ENCODE measurements around the gene LENEP.

The LENEP gene, protein sequence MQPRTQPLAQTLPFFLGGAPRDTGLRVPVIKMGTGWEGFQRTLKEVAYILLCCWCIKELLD

DNA sequence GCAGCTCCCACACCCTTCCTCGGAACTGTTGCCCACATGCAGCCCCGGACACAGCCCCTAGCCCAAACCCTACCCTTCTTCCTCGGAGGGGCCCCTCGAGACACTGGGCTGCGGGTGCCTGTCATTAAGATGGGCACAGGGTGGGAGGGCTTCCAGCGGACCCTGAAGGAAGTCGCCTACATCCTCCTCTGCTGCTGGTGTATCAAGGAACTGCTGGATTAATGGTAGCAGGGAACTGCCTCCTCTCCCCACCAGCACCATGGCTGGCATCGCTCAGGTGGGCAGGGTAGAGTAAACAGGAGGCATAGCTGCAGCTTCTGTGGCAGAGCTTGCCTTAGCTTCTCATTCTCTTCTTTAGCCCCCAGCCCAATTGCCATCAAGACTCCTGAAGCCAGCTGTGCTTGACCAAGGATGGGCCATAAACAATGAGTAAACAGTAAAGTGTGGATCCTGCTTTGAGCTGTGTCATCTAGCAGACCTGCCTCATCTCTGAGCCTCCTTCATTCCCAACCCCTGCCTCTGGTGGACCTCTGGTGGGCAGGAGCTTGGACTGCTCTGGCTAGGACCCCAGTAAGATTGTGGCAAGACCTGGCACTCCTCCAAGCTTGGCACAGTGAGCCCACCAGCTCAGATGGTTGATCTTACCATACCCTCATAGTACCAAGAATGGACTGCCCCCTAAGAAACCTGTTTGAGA lies at the start of gene LENEP:
TSS of gene LENEP (plus strand) at position 15 of the 697 bp plus-strand sequence. CDS start at position 37, 22 bp downstream.
- no peak for DNase-seq (ENCODE audit: low read depth)

DNA sequence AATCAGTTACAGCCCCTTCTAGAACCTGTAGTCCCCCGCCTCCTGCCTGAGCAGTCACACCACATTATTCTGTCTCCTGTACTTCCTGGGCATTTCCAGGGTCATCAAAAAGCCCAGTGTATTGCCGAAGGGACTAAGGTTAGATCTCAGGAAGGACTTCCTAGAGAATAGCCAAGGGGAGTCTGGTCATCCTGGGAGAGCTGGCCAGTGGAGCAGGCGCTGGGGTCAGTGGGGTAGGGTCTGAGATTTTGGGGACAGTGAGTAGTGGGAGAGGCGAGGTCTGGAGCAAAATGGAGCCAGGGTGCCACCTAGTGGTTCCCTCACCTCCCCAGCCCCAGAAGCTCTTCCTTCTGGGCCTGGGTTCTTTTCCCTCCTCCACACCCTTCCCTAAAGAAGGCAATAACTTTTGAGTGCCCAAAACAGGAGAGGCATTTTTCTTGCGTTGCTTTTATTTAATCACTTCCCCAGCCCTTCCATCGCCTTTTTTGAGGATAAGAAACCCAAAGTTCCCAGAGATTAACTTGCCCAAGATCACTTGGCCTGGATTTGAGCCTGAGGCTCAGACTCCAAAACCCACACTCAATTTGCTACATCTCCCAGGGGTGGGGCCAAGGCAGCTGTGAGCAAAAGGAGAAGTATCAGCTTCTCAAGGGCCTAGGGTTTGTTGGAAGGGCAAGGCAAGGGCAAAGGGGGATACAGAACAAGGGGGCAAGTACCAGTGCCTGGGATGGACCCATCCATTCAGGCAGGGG lies 49.6 kb upstream of the LENEP start:
- DNase-seq (ENCODE audit: low read depth): no peak

DNA sequence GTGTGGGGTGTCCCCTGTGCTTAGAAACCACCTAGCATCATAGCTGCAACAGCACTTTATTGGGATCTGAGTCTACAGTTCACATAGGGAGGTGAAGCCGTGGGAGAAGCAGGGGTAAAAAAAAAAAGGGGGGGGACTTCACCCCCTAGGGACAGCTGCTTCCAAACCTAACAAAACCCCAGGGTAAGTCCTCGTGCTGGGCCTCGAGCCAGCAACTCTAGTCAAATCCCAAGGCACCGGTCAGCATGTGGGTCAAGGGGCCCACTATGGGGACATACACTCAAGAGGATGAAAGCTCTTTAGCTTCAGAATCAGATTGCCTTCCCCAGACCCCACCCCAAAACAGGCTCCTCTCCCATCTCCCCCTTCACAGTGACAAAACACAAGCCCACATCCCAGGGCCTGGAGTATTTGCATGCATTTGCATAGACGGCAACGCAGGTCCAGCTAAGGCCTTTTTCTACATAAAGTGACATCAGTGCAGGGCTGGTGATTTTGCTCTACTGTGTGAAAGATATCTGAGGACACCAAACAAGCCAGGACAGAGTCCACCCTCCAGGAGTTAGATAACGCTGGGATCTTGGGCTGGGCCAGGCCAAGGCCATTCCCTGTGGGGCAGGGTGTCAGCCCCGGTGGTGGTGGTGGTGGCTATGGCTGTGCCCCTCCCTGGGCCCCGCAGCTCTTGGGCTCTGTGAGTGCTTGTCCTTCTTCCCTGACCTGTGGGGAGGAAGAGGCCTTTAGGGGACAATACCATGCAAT lies 48.8 kb upstream of the LENEP start:
- DNase-seq (ENCODE audit: low read depth): no peak

DNA sequence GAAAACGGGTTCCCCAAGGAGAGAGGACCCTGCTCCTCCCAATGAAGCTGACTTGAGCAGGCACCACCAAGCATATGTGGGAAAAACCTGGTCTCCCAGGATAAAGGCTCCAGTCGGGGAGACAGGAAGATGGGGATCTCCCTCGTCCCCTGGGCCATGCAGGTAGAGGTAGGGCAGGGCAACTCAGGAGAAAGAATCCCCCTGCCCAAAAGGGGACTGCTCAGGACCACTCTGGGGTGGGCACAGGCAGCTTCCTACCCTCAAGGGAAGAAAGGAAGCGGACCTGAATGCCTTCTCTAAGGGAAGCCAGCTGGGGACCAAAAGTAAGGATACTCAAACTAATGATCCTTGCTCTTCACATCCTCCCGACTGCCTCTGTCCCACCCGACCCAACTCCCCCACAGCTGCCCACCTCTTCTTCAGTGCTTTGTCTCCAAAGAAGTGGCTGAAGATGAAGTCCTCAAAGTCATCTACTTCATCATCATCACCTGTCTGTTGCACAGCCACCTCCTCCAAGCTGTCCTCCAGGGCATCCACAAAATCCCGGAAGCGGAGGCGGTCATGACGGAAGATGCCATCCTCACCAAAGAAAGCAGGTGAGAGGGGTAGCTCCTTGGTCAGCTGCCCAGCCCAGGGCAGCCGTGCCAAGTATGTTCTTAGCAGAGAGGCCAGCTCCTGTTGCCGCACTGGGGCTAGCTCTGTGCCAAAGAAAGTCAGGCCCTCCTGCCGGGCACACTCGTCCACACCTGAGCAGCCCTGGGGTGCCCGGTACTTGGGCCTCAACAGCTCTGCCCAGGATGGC lies 48.0 kb upstream of the LENEP start:
- DNase-seq (ENCODE audit: low read depth): no peak

DNA sequence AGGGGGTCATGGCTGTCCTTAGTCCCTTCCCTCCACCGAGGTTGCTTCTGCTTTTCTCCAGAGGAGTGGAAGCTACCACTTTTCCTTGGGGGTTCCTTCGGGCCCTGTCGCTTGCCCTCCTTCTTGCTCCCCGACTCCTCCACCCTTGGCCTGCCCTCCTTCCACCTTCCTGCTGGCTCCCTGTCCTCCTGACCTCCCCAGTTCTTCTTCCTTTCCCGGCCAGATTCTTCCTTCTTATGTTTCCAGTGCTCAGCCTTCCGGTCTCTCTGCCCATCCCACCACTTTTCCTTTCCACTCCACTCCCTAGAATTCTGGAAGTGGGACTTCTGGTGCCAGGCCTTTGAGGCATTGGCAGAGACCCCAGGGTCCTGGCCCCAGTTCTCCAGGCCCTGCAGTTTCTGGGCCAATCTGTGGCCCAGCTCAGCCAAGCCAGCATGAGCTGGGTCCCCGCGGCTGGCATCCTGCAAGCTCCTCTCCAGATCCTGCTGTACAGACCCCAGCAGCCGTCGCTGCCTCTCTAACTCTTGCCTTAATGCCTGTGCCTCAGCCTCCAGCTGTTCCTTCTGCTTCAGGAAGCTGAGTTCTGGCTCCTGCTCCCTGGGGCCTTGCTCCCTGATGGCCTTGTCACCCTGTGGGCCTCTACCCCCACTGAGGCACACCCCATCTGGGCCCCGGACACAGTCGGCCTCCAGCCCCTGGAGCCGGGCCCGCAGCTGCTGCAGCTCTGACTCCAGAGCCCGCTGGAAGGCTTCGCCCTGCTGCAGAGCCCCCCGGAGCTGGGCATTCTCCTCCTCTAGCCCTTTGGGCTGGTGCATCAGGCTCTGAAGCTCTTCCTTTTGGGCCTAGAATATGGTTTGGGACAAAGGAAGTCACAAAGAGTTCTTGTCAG lies 47.2 kb upstream of the LENEP start:
- DNase-seq (ENCODE audit: low read depth): no peak

DNA sequence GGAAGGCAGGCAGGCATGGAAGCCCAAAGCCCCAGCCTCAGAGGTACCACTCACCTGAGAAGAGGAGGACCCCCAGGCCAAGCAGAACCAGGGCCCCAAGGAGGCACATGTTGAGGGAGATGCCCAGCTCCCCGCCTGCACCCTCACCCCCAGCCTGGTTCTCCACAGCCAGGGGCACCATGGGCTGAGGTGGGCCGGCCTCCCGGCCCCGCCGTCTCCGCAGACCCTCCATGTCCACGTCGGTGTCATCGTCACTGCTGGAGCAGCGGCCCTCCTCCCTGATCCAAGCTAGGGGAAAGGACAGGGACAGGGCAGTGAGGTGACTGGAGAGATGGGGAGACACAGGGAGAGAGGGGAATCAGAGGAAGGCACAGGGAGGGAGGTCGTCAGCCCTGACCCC lies 45.3 kb upstream of the LENEP start:
- no peak for DNase-seq (ENCODE audit: low read depth)

DNA sequence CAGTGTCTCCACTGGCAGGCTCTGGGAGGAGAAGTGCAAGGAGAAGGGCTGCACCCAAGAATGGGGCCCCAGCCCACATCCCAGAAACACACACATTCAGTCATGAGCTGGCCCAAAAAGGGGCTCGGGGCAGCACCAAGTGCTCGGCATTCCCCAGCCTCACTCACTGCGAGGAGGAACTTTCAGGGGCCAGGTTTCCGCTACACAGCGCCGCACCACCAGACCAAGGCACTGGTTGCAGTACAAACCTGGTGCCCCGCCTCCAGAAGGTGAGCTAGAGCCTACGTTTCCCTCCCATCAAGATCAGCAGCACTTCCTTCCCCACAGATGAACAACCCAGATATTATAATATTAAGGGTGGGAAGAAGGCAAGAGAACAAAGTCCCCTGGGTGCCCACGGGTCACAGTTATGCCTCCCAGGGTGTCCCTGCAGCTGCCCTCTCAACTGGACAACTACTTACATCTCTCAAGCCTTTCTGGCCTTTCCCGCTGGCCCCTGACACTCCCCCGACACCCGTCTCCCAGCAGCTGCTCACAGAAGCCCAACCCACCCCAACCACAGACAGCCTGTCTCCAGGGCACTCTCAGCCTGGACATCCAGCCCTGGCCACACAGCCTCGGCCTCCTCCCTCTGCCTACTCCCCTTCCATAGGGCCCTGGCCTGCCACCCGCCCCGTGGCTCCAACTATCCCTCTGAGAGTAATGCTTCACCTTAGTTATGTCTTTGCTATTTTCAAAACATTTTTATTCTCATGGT lies 41.3 kb upstream of the LENEP start:
- DNase-seq (ENCODE audit: low read depth): peak; percentile 44

DNA sequence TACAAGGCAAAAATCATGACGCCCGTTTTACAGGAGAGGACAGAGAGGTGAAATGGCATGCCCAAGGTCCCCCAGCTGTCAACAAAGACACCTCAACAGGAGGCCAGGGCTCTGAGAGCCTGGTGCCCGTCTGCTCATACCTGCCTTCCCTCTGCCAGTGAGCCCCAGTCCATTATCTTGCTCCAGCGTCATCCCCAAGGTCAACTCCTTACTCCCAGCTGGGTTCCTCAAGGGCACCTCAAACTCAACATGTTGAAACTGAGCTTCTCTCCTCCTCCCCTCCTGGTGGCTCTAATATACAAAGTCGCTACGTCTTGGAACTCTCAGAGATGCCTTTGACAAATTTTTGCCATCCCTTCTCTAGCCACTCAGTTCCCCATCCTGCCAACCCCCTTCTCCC lies 40.7 kb upstream of the LENEP start:
- no peak for DNase-seq (ENCODE audit: low read depth)

DNA sequence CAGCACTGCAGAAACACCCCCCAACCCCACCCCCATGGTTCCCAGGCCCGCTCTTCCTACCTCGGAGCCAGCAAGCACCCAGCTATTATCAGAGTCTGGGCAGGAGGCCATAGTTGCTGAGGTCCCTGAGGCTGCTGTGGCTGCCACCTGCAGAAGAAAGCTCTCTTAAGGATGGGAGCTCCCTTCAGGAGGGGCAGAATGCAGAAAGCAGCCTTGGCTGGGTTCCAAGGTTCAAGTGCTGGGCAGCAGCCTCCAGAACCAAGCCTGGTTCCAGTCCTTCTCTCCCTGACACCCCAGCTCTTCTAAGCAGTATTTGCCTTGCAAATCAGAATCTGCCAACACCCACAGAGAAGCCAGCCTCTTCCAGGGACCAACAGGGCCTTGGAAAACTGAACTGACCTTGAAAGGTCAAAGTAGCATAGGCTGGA lies 39.8 kb upstream of the LENEP start:
- DNase-seq (ENCODE audit: low read depth): no peak

DNA sequence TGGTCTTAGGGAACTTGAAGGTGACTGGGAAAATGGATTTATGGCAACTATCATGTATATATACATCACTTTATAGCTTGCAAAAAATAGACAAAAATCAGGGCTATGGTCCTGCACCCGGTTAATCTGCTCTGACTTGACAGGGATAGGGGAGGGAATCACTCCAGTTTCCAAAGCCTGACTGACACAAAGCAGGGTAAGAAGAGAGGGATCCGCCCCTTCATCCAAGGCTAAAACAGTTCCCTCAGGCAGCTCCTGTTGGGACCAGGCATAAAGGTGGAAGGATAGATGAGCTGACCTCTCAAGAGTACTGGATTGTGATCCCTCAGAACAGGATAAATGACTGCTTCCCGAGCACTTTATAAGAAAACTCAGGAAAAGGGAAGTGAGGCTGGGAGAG lies 38.8 kb upstream of the LENEP start:
- no peak for DNase-seq (ENCODE audit: low read depth)

DNA sequence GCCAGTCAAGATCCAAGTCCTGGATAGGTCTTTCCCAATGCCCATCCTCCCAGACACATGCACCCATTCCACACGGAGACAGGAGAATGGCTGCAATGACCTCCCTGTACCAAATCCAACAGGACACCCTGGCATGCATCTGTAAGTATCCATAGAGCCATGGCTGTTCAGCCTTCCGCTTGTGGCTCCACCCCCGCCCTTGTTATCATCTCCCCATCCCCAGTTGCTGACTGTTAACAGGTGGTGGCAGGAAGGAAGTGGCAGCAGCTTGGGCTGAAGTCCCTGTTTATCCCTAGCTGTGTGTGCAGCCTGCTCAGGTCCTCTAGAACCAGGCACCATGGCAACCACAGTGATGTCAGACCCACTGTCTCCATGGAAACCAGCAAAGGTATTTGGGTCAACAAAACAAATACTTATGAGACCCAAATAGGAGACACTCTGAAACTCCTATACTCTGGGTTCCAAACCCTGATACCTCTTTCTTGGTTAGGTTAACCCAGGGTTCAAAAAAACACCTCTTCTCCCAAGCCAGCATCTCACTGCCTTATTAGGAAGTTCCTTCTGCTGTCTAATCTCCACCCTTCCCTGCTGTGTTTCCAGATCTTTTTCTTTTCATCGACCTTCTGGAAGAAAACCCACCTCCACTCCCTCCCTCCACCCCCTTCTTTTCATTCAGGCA lies 38.2 kb upstream of the LENEP start:
- DNase-seq (ENCODE audit: low read depth): peak; percentile 83

DNA sequence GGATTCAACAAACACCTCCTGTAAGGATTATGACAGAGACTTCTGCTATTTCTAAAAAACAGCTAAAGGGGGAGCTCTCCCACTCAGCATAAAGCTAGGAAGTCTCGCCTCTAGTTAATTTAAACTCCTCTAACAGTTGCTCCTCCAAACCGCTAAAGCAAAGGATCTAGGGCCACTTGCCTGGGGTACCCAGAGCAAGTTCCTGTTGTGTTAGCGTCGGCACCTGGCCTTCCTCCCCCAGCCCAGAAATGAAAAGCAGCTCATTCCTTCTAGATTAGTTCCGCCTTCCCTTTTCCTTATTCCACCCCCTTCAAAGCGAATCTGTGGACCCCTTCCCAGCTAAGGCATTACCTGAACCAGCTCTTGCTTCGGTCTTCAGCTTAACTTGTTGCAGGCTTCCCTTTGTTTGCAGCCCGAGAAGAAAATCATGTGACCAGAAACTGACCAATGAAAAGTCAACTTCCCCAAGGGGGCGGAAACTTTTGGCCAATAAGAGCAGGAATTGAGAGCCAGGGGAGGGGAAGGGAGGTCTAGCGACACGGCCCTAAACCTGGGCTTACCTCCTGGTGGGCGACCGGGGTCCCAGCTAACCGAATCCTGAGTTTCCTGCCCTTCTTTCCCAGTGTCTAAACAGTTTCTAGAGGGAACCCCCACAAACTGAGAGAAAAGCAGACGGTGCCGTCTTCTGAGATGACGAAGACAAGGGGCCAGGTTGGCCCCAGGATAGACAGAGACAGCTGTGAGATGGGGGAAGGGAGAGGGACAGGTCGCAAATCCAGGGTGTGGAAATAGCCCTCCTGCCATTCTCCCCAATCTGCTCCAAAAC lies 37.5 kb upstream of the LENEP start, which contains the start of gene PBXIP1:
TSS of gene PBXIP1 (minus strand) at position 382 of the 826 bp plus-strand sequence. CDS start 2,378 bp downstream, outside the sequence.
- peak; percentile 65 for DNase-seq (ENCODE audit: low read depth)

DNA sequence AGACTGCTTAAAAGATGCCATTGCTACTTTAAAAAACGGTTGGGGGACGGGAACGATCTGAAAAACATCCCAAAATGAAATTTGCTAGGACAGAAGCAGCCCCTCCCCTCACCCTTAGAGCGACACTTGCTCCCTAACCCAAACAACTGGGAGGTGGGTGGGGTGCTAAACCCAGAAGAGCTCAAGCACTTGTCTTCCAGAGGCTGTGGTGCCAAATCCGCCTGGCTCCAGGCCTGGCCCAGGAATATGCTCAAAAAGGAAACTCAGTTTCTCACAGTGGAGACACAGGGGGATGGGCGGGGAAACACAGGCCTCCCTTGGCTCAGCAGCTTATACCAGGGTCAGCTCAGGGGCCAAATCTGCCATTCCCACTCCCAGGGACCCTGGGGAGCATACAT lies 36.8 kb upstream of the LENEP start:
- DNase-seq (ENCODE audit: low read depth): no peak

DNA sequence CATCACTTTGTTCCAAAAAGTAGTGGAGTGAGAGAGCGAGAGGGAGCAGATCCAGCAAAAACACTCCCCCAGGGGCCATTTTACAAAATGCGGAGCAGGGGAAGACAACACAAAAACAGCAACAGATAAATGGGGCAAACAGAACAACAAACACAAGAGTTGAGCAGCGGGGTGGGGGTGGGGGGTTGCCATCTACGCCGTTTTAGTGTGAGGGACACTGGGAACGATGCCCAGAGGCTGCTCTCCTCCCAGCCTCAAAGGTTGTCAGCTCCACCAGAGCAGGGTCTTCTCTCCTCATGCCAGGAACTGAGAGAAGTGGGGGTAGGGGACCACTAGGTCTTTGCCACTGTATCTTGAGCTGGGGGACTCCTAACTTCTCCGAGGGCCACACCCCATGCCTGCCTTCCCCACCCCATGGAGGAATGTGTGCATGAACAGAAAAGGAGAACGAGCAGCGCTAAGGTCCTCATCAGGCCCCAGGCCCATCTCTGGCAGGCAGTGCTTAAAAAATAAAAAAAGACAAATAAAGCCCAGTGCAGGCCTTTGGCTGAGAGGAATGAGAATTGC lies 36.2 kb upstream of the LENEP start:
- DNase-seq (ENCODE audit: low read depth): no peak

DNA sequence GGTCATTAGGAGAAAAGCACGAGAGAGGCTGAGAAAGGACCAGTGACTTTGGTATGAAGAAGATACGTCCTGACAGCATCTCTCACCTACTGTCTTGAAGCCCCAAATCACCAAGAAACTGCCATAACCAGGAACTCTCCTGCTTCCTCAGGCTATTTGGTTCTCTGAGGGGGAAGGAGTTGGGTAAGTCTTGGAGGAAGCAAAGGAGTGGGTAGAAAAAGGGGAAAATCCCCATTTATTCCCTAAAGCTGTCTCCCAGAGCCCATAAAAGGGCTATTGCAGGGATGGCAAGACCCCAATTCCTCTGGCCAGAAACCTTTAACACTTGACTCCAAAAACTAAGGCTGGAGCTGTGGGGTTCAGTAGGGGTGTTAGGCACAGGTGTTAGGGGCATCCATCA lies 35.4 kb upstream of the LENEP start:
- DNase-seq (ENCODE audit: low read depth): no peak

DNA sequence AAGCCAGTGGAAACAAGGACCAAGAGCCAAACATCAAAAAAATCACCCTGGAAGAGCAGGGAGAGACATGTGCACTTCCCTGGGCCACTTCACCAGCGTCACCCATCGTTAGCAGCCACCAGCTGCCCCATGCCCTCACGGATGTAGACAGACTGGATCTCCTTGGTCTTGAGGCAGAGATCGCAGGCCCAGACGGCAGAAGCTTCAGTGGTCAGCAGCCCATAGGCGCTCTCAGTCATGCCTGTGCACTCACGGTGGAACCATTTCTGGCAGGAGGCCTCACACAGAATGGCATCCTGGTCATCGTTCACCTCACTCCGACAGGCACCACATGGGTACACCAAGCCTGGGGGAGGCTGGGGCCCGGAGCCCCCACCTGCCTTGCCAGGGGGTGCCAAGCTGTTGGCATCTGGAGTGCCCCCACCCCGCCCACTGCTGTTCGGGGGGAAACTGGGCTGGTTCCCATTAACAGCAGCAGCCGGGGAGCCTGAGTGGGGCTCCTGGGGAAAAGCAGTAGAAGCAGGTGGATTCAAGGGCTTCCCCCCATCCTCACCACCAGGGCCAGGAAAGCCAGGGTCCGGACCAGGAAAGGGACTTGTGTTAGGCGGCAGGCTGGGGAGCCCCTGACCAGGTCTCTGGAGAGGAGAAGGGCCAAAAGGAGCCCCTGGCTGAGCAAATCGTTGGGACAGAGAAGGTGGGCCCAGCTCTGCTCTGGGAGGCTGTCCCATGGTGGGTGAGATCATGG lies 34.5 kb upstream of the LENEP start:
- DNase-seq (ENCODE audit: low read depth): no peak

DNA sequence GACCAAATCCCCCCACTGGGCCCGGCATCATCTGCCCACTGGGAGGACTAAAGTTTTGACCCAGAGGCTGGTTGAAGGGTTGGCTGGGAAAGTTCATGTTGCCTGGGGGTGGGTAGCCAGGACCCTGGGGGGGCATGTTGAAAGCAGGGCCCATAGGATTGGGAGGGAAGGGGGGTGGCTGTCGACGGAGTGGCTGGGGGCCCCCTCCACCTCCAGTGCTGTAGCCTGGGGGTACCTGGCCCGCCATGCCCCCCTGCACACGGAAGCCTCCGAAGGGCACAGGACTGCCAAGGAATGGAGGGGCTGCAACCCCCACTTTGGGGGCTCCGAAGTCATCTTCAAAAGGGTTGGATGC lies 34.0 kb upstream of the LENEP start:
- DNase-seq (ENCODE audit: low read depth): no peak
